Epithelial cell of proximal tubule (primary cell): ENCODE results near the gene RAP1GAP. TPM values are rescaled to one million over a fixed set of nuclear protein-coding genes. Genes with fewer than 3 reads are reported as not detected.
"Not testable (repeated sequence)": the region's sequence is repeated elsewhere in the genome, so short reads cannot be mapped to it uniquely, and the experiment has no call there.

Source experiments
- DNase-seq: peaks from one replicate; pipeline ENCODE4 v3.0.0-alpha.2; 2011; ENCODE audit warnings: low read depth
- H3K4me3 ChIP-seq: 2 replicates; pipeline ENCODE4 v1.5.1; 2011; ENCODE audit warnings: low read depth, mild to moderate bottlenecking, low read length
- total RNA-seq: library from RNA; depleted of rRNA; stranded (reverse); fragments of >200 nt; gene quantifications from 2 replicates; pipeline ENCODE4 v1.2.3, GENCODE V29; 2015
- TF ChIP-seq, protein P1 (sequence below): conservative IDR thresholded peaks from 2 replicates; pipeline ENCODE4 v1.5.1; 2012; ENCODE audit warnings: low read depth, mild to moderate bottlenecking, low read length

RAP1GAP gene
- total RNA-seq, 1 donor from 2014 or later, result 2.4 TPM

DNA sequence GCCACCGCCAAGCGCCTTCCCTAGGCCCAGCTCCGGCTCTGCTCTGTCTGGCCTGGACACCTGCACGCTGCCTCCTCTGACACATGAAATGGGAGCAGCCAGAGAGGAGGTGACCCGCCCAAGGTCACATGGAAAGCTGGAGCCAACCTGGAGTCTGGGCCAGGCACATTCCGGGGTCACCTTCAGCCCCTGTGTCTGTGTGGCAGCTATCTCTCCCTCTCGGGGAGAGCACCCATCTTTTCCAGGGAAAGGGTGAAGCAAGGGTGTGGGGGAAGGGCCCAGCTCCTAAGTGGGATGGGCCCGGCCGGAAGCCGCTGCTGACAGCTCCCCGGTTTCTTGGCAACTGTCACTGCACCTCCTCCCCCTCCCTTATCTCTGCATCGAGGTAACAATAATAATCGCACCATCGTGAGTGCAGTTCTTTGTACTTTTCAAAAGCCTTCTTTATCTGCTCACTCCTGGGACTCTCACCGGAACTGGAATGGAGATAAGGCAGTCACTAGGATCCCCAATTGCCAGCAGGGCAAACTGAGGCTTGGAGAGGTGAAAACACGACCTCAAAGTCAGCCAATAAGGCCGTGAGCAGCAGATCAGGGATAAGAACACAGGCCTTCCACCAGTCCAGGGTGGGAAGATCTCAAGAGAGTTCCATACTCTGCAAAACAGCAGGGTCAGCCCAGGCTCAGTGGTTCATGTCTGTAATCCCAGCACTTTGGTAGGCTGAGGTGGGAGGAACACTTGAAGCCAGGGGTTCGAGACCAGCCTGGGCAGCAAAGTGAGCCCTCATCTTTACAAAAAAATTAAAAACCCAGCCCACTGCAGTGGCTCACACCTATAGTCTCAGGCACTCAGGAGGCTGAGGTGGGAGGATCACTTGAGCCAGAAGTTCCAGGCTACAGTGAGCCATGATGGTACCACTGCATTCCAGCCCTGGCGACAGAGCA is 36.9 kb downstream of the RAP1GAP start:
- TF ChIP-seq, protein P1, sequence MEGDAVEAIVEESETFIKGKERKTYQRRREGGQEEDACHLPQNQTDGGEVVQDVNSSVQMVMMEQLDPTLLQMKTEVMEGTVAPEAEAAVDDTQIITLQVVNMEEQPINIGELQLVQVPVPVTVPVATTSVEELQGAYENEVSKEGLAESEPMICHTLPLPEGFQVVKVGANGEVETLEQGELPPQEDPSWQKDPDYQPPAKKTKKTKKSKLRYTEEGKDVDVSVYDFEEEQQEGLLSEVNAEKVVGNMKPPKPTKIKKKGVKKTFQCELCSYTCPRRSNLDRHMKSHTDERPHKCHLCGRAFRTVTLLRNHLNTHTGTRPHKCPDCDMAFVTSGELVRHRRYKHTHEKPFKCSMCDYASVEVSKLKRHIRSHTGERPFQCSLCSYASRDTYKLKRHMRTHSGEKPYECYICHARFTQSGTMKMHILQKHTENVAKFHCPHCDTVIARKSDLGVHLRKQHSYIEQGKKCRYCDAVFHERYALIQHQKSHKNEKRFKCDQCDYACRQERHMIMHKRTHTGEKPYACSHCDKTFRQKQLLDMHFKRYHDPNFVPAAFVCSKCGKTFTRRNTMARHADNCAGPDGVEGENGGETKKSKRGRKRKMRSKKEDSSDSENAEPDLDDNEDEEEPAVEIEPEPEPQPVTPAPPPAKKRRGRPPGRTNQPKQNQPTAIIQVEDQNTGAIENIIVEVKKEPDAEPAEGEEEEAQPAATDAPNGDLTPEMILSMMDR, result no peak
- H3K4me3 ChIP-seq, result no peak overlapping the region
- DNase-seq, result no peak

DNA sequence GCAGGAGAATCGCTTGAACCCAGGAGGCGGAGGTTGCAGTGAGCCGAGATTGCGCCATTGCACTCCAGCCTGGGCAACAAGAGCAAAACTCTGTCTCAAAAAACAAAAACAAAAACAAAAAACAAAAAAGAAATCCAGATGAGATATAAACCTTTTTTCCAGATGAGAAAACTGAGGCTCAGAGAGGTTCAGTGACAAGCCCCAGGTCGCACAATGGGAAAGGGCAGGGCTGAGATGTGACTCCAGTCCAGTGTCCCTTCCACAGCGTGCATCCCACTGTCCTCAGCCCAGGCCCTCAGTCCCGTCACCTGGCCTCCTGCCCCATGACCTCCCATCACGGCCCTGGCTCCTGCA is 37.6 kb downstream of the RAP1GAP start:
- not testable (repeated sequence) for H3K4me3 ChIP-seq, DNase-seq

DNA sequence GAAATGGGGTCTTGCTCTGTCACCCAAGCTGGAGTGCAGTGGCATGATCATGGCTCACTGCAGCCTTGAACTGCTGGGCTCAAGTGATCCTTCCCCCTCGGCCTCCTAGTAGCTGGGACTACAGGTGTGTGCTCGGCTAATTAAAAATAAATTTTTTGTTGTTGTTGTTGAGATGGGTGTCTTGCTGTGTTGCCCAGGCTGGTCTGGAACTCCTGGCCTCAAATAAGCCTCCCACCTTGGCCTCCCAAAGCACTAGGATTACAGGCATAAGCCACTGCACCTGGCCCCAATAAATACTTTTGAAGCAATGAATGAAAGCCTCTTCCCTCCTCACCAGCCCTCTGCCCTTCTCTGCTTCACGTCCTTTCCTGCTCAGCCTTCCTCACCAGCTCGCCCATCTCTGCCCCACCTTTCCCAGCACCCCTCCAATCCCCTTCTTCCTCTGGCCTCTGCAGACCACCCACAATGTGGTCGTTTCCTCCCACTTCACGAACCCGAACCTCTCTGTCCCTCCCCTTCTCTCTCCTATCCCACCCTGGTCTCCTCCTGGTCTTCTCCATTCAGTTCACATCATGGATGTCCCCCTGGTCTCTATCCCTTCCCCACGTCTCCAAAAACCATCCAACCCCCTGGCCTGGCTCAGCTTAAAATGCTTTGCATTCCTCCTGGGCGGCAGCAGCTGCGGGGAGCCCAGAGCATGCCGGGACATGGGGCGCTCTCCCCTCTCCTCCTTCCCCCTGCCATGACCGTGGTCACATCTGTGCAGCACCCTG is 38.4 kb downstream of the RAP1GAP start:
- TF ChIP-seq, protein P1, result no peak
- no peak overlapping the region for H3K4me3 ChIP-seq
- DNase-seq, result no peak

DNA sequence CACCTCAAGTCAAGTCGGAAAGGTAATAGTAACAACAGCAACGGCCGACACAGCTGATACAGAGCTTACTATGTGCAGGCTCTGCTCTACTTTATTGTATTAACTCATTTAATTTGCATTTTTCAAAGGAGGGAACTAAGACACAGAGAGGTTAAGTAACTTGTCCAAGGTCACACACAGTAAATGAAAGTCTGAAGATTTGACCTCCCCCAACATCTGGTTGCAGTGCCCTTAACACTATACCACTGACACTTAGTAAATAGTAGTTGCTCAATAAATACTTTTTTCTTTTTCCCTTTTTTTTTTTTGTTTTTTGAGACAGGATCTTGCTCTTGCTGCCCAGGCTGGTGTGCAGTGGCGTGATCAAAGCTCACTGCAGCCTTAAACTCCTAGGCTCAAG is 39.2 kb downstream of the RAP1GAP start:
- TF ChIP-seq, protein P1, result no peak
- DNase-seq, result no peak
- H3K4me3 ChIP-seq, result no peak overlapping the region

DNA sequence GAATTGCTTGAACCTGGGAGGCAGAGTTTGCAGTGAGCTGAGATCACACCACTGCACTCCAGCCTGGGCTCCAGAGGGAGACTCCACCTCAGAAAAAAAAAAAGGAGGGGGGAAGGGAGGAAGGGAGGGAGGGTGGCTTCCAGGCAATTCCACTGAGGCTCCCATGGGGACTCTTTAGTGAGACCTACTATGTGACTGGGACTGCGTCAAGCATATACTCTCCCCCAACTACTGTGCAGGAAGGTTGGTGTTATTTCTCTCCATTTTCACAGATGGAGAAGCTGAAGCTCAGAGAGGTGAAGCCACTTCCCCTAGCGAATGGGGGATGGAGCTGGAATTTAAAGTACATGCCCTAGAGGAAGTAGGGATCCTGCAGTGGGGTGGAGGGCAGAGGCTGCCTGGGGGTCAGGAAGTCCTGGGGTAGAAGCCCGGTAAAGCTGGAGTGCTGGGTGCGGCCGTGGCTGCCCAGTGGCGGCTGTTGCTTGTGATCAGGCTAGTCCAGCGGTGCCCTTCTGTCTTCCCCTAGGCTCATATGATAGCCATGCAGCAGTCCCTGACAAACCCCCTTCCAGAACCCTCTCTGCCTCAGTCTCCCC is 40.3 kb downstream of the RAP1GAP start:
- H3K4me3 ChIP-seq, result no peak overlapping the region
- no peak for DNase-seq
- TF ChIP-seq, protein P1, result no peak

DNA sequence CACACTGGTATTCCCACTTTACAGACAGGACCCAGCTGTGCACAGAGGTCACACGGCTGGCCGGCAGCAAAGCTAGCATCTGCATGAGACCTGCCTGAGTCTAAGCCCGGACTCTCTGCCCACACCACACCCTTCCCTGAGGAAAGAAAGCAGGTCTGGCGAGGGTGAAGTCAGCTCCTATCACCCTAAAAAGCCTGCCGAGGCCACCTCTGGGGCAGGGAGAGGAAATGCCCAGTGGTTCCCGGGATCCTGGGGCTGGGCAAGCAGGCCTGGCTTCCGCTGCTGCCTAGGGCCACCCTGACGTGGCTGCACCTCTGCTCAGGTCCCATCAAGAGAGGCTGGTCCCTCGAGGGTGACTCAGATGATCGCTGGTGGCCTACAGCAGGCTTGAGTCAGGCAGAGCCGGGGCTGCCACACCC is 42.2 kb downstream of the RAP1GAP start:
- H3K4me3 ChIP-seq, result no peak overlapping the region
- DNase-seq, result no peak
- TF ChIP-seq, protein P1, result no peak
